ENCODE results near the gene BBS9. TPM values are rescaled to one million over a fixed set of nuclear protein-coding genes. Genes with fewer than 3 reads are reported as not detected.

The BBS9 gene
- total RNA-seq = 10 to 100 TPM in 1 of 2 donors, 1 to 10 TPM in 1; 9.3 to 10.9 TPM

- intact Hi-C loops (cut with DNase I) = no loop called here
- H3K4me1 ChIP-seq = no peaks in the 10 kb centered on the region
- no peaks in the 10 kb centered on the region for H3K27me3 ChIP-seq
- no peaks in the 10 kb centered on the region for H3K36me3 ChIP-seq
- TF ChIP-seq CTCF (IDR thresholded peaks at IDR 0.05) = no peak
- H3K27ac ChIP-seq = peak within 1 kb of the TSS; percentile 79
- peak; percentile 98 for DNase-seq
- H3K9ac ChIP-seq (ENCODE audit: low read depth in 2 of 2, low read length in 2 of 2) = peak within 1 kb of the TSS; percentile 68 to 84
- no peaks in the 10 kb centered on the region for H3K9me3 ChIP-seq
- peak within 1 kb of the TSS; percentile 52 for H3K4me3 ChIP-seq
Measured at GRCh38 chr7:33128990-33129805, at the start of gene BBS9. Gene BBS9, plus strand, starts transcription at chr7:33129564. Its CDS starts 16,689 bp downstream, at chr7:33146253.

- H3K9ac ChIP-seq (ENCODE audit: low read depth in 2 of 2, low read length in 2 of 2) = no peak overlapping the region
- no peaks in the 10 kb centered on the region for H3K4me1 ChIP-seq
- H3K36me3 ChIP-seq = no peaks in the 10 kb centered on the region
- no peak overlapping the region for H3K27ac ChIP-seq
- TF ChIP-seq CTCF (IDR thresholded peaks at IDR 0.05) = no peak
- H3K4me3 ChIP-seq = no peak overlapping the region
- intact Hi-C loops (cut with DNase I) = no loop called here
- H3K27me3 ChIP-seq = no peaks in the 10 kb centered on the region
- no peaks in the 10 kb centered on the region for H3K9me3 ChIP-seq
- no peak for DNase-seq
Measured at GRCh38 chr7:33079763-33080690, 49.3 kb upstream of the BBS9 start.

GRCh38 chr7:33087356-33087755 is 42.0 kb upstream of the BBS9 start:
- no peak overlapping the region for H3K27ac ChIP-seq
- H3K9ac ChIP-seq (ENCODE audit: low read depth in 2 of 2, low read length in 2 of 2) = no peak overlapping the region
- no peaks in the 10 kb centered on the region for H3K36me3 ChIP-seq
- TF ChIP-seq CTCF (IDR thresholded peaks at IDR 0.05) = no peak
- no peak overlapping the region for H3K4me3 ChIP-seq
- no peak for DNase-seq
- H3K4me1 ChIP-seq = no peaks in the 10 kb centered on the region
- no peaks in the 10 kb centered on the region for H3K27me3 ChIP-seq
- intact Hi-C loops (cut with DNase I) = no loop called here
- no peaks in the 10 kb centered on the region for H3K9me3 ChIP-seq

- intact Hi-C loops (cut with DNase I) = no loop called here
- Histone ChIP-seq H3K36me3 (no peaks in the 10 kb centered on the region), H3K4me1 (no peaks in the 10 kb centered on the region), H3K4me3 (no peak overlapping the region), H3K27ac (no peak overlapping the region), H3K9ac (ENCODE audit: low read depth in 2 of 2, low read length in 2 of 2) (no peak overlapping the region), H3K9me3 (no peaks in the 10 kb centered on the region), H3K27me3 (no peaks in the 10 kb centered on the region)
- no peak for TF ChIP-seq CTCF (IDR thresholded peaks at IDR 0.05)
- no peak for DNase-seq
Measured at GRCh38 chr7:33087858-33088257, 41.5 kb upstream of the BBS9 start.

GRCh38 chr7:33089142-33089541 is 40.2 kb upstream of the BBS9 start:
- no peak overlapping the region for H3K4me3 ChIP-seq
- no peaks in the 10 kb centered on the region for H3K4me1 ChIP-seq
- no peak for DNase-seq
- no peaks in the 10 kb centered on the region for H3K36me3 ChIP-seq
- no peaks in the 10 kb centered on the region for H3K9me3 ChIP-seq
- TF ChIP-seq CTCF (IDR thresholded peaks at IDR 0.05) = no peak
- H3K9ac ChIP-seq (ENCODE audit: low read depth in 2 of 2, low read length in 2 of 2) = no peak overlapping the region
- intact Hi-C loops (cut with DNase I) = no loop called here
- H3K27ac ChIP-seq = no peak overlapping the region
- no peaks in the 10 kb centered on the region for H3K27me3 ChIP-seq

Data from colonic mucosa (tissue), 4 donors.